Kidney epithelial cell (primary cell): ENCODE data around the gene TMC1. TPM values are rescaled to one million over a fixed set of nuclear protein-coding genes. Genes with fewer than 3 reads are reported as not detected.

Experiments used
- DNase-seq: peaks from one replicate; pipeline ENCODE4 v3.0.0-alpha.2; 2010; ENCODE audit warnings: low read depth
- H3K27me3 ChIP-seq: 2 replicates; pipeline ENCODE4 v1.6.0; 2011; ENCODE audit warnings: low read length; ENCODE audit not compliant: control insufficient read depth, insufficient read depth
- H3K36me3 ChIP-seq: 2 replicates; pipeline ENCODE4 v1.5.1; 2011; ENCODE audit warnings: low read length; ENCODE audit not compliant: control insufficient read depth, insufficient read depth
- H3K4me3 ChIP-seq: 2 replicates; pipeline ENCODE4 v1.5.1; 2011; ENCODE audit warnings: low read depth, mild to moderate bottlenecking, control low read depth, low read length
- CTCF ChIP-seq: IDR thresholded peaks from 2 replicates; pipeline ENCODE4 v1.5.1; 2011; ENCODE audit warnings: mild to moderate bottlenecking, moderate library complexity, low read length, control low read depth, inconsistent platforms; ENCODE audit not compliant: insufficient read depth, poor library complexity, severe bottlenecking
- total RNA-seq: library from RNA; depleted of rRNA; stranded (reverse); fragments of >200 nt; gene quantifications from 2 replicates; pipeline ENCODE4 v1.2.3, GENCODE V29; 2015

The TMC1 gene
- total RNA-seq, 1 donor from 2014 or later, result not detected

GRCh38 chr9:72557549-72557948 lies 36.1 kb downstream of the TMC1 start:
- no peak for TF ChIP-seq CTCF
- DNase-seq, result peak; percentile 96
- H3K36me3 ChIP-seq, result no peaks in the 10 kb centered on the region

GRCh38 chr9:72560086-72560485 lies 38.7 kb downstream of the TMC1 start:
- H3K4me3 ChIP-seq, result no peak overlapping the region
- no peak for TF ChIP-seq CTCF

More at GRCh38 chr9:72557549-72557948, 36.1 kb downstream of the TMC1 start:
- H3K27me3 ChIP-seq, result no peaks in the 10 kb centered on the region
- no peak overlapping the region for H3K4me3 ChIP-seq

GRCh38 chr9:72563806-72564205 lies 42.4 kb downstream of the TMC1 start:
- H3K4me3 ChIP-seq, result no peak overlapping the region
- no peak for DNase-seq
- no peak for TF ChIP-seq CTCF
- no peaks in the 10 kb centered on the region for H3K27me3 ChIP-seq
- H3K36me3 ChIP-seq, result no peaks in the 10 kb centered on the region

More at GRCh38 chr9:72560086-72560485, 38.7 kb downstream of the TMC1 start:
- no peaks in the 10 kb centered on the region for H3K27me3 ChIP-seq
- H3K36me3 ChIP-seq, result no peaks in the 10 kb centered on the region
- no peak for DNase-seq

GRCh38 chr9:72564479-72565281 lies 43.3 kb downstream of the TMC1 start:
- H3K4me3 ChIP-seq, result no peak overlapping the region
- H3K27me3 ChIP-seq, result no peaks in the 10 kb centered on the region
- no peak for TF ChIP-seq CTCF
- no peaks in the 10 kb centered on the region for H3K36me3 ChIP-seq
- DNase-seq, result no peak

- TF ChIP-seq CTCF, result no peak
- no peak for DNase-seq
- no peak overlapping the region for H3K4me3 ChIP-seq
- H3K36me3 ChIP-seq, result no peaks in the 10 kb centered on the region
- H3K27me3 ChIP-seq, result no peaks in the 10 kb centered on the region
Measured at GRCh38 chr9:72565535-72565934, 44.1 kb downstream of the TMC1 start.
